Ascending aorta (tissue), 2 donors: Measurements from ENCODE around the gene TMEM17. TPM values are rescaled to one million over a fixed set of nuclear protein-coding genes. Genes with fewer than 3 reads are reported as not detected.

ENCODE experiments used
- DNase-seq, 2 donors: peaks; one replicate each; pipeline ENCODE4 v3.0.0-alpha.2; 2019; ENCODE audit warnings: low spot score in 2 of 2
- H3K27ac ChIP-seq, 2 donors: fragments of 200-600 bp; sonication (generic); one replicate each; pipeline ENCODE4 v1.5.1; 2016 to 2017; ENCODE audit warnings: mild to moderate bottlenecking in 1 of 2
- H3K27me3 ChIP-seq: fragments of 200-600 bp; sonication (generic); one replicate; pipeline ENCODE4 v1.5.1; 2017
- H3K36me3 ChIP-seq, 2 donors: fragments of 200-600 bp; sonication (generic); one replicate each; pipeline ENCODE4 v1.5.1; 2016
- H3K4me1 ChIP-seq, 2 donors: fragments of 200-600 bp; sonication (generic); one replicate each; pipeline ENCODE4 v1.5.1; 2016 to 2017; ENCODE audit warnings: mild to moderate bottlenecking in 1 of 2
- H3K4me3 ChIP-seq, 2 donors: fragments of 200-600 bp; sonication (generic); one replicate each; pipeline ENCODE4 v1.5.1; 2016 to 2017; ENCODE audit warnings: mild to moderate bottlenecking in 1 of 2
- H3K9me3 ChIP-seq, 2 donors: fragments of 200-600 bp; sonication (generic); one replicate each; pipeline ENCODE4 v1.5.1; 2016
- intact Hi-C: fragments of 100-400 bp; cut with DNase I; formaldehyde crosslinking; loops from one replicate; pipeline ENCODE4 v1.15.1; 2023
- total RNA-seq: library from RNA; depleted of rRNA; stranded (reverse); fragments of >200 nt; gene quantifications from one replicate; pipeline ENCODE4 v1.1.0, GENCODE V29; 2016
- TF ChIP-seq, protein P1 (sequence below), 3 experiments: fragments of 200-600 bp in 2 of 3; fragments of 450-650 bp in 1 of 3; sonication (generic) in 2 of 3; IDR thresholded peaks; one replicate each; pipeline ENCODE4 v1.5.1; 2016 to 2019; ENCODE audit warnings: antibody characterized with exemption in 3 of 3, mild to moderate bottlenecking in 1 of 3, moderate library complexity in 1 of 3

Gene TMEM17
- total RNA-seq, 1 donor from 2014 or later = not detected

DNA sequence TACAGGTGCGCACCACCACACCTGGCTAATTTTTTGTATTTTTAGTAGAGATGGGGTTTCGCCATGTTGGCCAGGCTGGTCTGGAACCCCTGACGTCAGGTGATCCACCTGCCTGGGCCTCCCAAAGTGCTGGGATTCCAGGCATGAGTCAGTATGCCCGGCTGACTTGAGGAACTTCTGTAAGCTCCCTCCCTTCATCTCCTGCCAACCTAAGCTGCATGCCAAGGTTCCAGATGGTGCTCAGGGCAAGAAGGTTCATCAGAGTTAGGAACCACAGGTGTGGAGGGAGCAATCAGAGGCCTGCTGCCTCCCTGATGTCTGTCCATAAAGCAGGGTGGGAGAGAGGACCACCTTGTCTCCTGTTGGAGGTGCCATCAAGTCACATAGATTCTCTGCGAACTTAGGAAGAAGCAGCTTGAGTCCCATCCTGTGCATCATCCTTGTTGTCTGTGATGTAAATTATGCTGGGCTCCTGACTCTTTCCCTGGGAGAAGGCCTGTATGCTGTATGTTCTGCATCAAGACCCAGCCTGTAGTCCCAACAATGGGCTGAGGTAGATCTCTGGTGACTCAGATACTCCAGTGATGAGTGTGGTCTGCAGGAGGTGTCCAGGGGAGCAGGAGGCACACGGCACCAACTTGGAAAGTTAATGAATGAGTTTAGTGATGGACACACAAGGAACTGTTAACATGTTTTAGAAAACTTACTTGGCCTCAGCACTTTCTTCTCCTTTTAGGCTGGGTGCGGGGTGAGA lies 53.1 kb downstream of the TMEM17 start:
- TF ChIP-seq, protein P1, sequence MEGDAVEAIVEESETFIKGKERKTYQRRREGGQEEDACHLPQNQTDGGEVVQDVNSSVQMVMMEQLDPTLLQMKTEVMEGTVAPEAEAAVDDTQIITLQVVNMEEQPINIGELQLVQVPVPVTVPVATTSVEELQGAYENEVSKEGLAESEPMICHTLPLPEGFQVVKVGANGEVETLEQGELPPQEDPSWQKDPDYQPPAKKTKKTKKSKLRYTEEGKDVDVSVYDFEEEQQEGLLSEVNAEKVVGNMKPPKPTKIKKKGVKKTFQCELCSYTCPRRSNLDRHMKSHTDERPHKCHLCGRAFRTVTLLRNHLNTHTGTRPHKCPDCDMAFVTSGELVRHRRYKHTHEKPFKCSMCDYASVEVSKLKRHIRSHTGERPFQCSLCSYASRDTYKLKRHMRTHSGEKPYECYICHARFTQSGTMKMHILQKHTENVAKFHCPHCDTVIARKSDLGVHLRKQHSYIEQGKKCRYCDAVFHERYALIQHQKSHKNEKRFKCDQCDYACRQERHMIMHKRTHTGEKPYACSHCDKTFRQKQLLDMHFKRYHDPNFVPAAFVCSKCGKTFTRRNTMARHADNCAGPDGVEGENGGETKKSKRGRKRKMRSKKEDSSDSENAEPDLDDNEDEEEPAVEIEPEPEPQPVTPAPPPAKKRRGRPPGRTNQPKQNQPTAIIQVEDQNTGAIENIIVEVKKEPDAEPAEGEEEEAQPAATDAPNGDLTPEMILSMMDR (IDR thresholded peaks at IDR 0.05) = no peak
- Histone ChIP-seq H3K36me3 (no peaks in the 10 kb centered on the region), H3K4me3 (no peak overlapping the region), H3K27me3 (no peaks in the 10 kb centered on the region), H3K4me1 (peaks cover 0 to 2% of the 10 kb centered on the region in 2 donors), H3K27ac (no peak overlapping the region), H3K9me3 (no peaks in the 10 kb centered on the region)
- no peak for DNase-seq
- intact Hi-C loops = no loop called here

DNA sequence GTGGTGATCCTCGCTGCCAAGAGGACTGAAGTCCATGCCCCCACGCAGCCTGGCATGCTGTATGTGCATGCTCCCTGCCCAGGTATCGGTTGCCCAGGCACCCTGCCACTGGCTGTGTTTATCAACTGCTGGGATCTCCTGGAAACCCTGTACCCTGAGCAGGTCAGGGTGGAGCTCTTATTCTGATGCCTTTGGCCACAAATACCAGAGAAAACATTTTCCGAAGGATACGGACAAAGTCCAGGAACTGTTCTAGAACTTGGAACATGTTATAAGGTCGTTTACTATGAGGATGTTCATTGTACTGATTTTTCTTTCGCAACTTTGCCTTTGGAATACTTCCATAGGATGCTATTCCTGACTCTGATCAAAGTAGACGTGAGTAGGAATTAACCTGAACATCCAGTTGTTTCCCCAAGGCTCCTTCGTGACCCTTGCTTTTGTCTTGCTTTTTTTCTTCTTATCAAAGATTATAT lies 55.2 kb downstream of the TMEM17 start:
- H3K36me3 ChIP-seq = no peaks in the 10 kb centered on the region
- no peaks in the 10 kb centered on the region for H3K27me3 ChIP-seq
- H3K4me3 ChIP-seq = no peak overlapping the region
- H3K9me3 ChIP-seq = no peaks in the 10 kb centered on the region
- no peaks in the 10 kb centered on the region for H3K4me1 ChIP-seq
- no peak overlapping the region for H3K27ac ChIP-seq
- intact Hi-C loops = no loop called here
- TF ChIP-seq, protein P1 (IDR thresholded peaks at IDR 0.05) = no peak
- DNase-seq = no peak

Other genes starting within 250 kb of the TMEM17 start
- gene EHBP1, start 199.5 kb upstream of the TMEM17 start, total RNA-seq = 19.9 TPM